AML-193 (cell line): ENCODE results near the gene SLC33A1.

Experiments
- DNase-seq, 2 experiments: peaks; one replicate each; lab custom pipeline; 2025; lab: John Stamatoyannopoulos, UW

Gene SLC33A1

GRCh38 chr3:155790272-155790925 is 63.8 kb downstream of the SLC33A1 start:
- DNase-seq = no peak

GRCh38 chr3:155785662-155786295 is 68.4 kb downstream of the SLC33A1 start:
- DNase-seq = no peak

- no peak for DNase-seq
Observed at GRCh38 chr3:155782390-155782953, 71.8 kb downstream of the SLC33A1 start.

GRCh38 chr3:155780291-155780690 is 73.9 kb downstream of the SLC33A1 start:
- no peak for DNase-seq

GRCh38 chr3:155778462-155778861 is 75.8 kb downstream of the SLC33A1 start:
- DNase-seq = no peak

- no peak for DNase-seq
Observed at GRCh38 chr3:155772801-155773200, 81.4 kb downstream of the SLC33A1 start.

GRCh38 chr3:155771126-155771525 is 83.1 kb downstream of the SLC33A1 start:
- DNase-seq = no peak
